22Rv1 (cell line): ENCODE results near the gene RYR2.

Experiments used
- H3K27ac ChIP-seq: fragments of 450-650 bp; 2 replicates; pipeline ENCODE4 v1.5.1; 2017
- ZFX ChIP-seq: fragments of 450-650 bp; IDR thresholded peaks from 2 replicates; pipeline ENCODE4 v1.6.1; 2017; ENCODE audit warnings: antibody characterized with exemption, borderline replicate concordance
- TF ChIP-seq, protein P1 (sequence below): fragments of 450-650 bp; IDR thresholded peaks from 2 replicates; pipeline ENCODE4 v1.5.1; 2017; ENCODE audit warnings: mild to moderate bottlenecking

Gene RYR2

DNA sequence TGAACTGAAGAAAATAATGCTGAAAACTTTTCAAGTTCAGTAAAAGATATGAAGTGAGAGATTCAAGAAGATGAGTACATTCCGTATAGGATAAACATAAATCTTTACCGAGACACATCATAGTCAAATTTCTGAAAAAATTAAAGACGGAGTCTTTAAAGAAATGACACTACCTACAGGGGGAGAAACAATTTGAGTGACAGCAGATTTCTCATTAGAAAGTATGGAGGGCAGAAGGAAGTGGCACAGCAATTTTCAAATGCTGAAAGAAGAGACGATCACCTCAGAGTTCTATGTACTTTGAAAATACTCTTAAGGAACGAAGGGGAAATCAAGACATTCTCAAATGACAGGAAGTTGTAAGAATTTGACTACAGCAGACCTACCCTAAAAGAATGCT is 577.6 kb downstream of the RYR2 start:
- TF ChIP-seq, protein P1, sequence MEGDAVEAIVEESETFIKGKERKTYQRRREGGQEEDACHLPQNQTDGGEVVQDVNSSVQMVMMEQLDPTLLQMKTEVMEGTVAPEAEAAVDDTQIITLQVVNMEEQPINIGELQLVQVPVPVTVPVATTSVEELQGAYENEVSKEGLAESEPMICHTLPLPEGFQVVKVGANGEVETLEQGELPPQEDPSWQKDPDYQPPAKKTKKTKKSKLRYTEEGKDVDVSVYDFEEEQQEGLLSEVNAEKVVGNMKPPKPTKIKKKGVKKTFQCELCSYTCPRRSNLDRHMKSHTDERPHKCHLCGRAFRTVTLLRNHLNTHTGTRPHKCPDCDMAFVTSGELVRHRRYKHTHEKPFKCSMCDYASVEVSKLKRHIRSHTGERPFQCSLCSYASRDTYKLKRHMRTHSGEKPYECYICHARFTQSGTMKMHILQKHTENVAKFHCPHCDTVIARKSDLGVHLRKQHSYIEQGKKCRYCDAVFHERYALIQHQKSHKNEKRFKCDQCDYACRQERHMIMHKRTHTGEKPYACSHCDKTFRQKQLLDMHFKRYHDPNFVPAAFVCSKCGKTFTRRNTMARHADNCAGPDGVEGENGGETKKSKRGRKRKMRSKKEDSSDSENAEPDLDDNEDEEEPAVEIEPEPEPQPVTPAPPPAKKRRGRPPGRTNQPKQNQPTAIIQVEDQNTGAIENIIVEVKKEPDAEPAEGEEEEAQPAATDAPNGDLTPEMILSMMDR: no peak
- TF ChIP-seq ZFX: no peak
- no peak overlapping the region for H3K27ac ChIP-seq

GRCh38 chr1:237634922-237635321 is 592.9 kb downstream of the RYR2 start:
- H3K27ac ChIP-seq: no peak overlapping the region
- TF ChIP-seq, protein P1: no peak
- TF ChIP-seq ZFX: no peak

- no peak overlapping the region for H3K27ac ChIP-seq
- TF ChIP-seq, protein P1: no peak
- no peak for TF ChIP-seq ZFX
Observed at GRCh38 chr1:237638555-237638954, 596.6 kb downstream of the RYR2 start.

GRCh38 chr1:237640011-237640671 is 598.2 kb downstream of the RYR2 start:
- TF ChIP-seq, protein P1: no peak
- no peak for TF ChIP-seq ZFX
- H3K27ac ChIP-seq: no peak overlapping the region

- TF ChIP-seq, protein P1: no peak
- TF ChIP-seq ZFX: no peak
- no peak overlapping the region for H3K27ac ChIP-seq
Observed at GRCh38 chr1:237640966-237641365, 599.0 kb downstream of the RYR2 start.

DNA sequence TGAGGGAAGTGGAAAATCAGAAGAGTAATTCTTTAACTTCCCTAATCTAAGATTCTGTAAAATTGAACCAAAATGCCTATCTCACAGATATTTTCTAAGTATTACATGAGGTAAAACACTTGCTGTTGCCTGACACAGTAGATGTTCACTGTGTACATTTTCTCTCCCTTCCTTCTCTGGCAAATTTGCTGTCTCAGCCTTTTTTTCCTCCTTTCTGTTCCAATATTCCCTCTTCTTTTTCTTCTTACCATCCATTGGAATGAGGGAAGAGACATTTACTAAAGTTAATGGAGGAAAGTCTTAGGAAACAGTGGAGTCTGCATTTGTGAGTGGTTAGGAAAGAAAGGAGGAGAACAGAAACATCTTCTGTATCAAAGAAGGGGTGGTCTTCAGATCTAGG is 608.8 kb downstream of the RYR2 start:
- TF ChIP-seq ZFX: no peak
- TF ChIP-seq, protein P1: no peak
- no peak overlapping the region for H3K27ac ChIP-seq

GRCh38 chr1:237655778-237656177 is 613.8 kb downstream of the RYR2 start:
- TF ChIP-seq ZFX: no peak
- TF ChIP-seq, protein P1: no peak
- H3K27ac ChIP-seq: no peak overlapping the region
